ENCODE data around the gene CACNA2D3.

DNA sequence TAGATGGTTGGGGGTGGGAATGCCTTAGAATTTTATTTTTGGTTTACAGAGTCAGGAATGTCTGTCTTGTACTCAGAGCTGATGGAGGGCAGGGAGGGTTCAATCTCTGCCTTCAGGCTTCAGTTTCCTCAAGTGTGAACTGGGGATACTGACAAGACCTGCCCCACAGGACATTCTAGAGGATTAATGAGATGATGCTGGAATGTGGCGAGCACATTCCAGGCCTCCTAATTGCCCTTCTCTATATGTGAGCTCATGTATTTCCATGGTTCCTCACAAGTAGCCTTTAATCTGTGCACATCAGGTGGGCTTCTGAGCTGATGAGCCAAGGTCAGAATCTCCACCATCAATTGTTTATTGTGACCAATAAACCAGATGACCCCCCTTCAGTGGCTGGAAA lies 90.4 kb downstream of the CACNA2D3 start:
- TF ChIP-seq EZH2phosphoT487 (IDR thresholded peaks at IDR 0.05; ENCODE audit: insufficient read depth, low read depth) (no peak), EZH2 (IDR thresholded peaks at IDR 0.05; ENCODE audit: insufficient read depth, poor library complexity, severe bottlenecking) (no peak)
